HG03103 (cell line): ENCODE results near the gene OR2V1.
"Not testable (repeated sequence)": the region's sequence is repeated elsewhere in the genome, so short reads cannot be mapped to it uniquely, and the experiment has no call there.

Source experiments
- ATAC-seq: cut with Tn5 transposase; IDR thresholded peaks from one replicate; pipeline ENCODE4 v1.9.1; 2021; ENCODE audit warnings: low read depth; ENCODE audit not compliant: unreplicated experiment

The OR2V1 gene

GRCh38 chr5:181104606-181105390 lies 26.2 kb downstream of the OR2V1 start:
- not testable (repeated sequence) for ATAC-seq

DNA sequence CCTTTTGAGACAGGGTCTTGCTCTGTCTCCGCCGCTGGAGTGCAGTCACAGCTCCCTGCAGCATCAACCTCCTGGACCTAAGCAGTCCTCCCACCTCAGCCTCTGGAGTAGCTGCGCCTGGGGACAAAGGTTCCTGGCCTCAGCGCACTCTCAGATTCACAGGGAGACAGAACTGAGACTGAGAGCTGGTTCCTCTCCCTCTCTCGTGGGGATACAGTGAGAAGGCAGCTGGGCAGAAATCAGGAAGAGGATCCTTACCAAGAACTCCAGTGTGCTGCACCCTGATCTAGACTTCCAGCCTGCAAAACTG lies 26.8 kb downstream of the OR2V1 start:
- not testable (repeated sequence) for ATAC-seq

GRCh38 chr5:181101930-181102674 lies 28.9 kb downstream of the OR2V1 start:
- not testable (repeated sequence) for ATAC-seq

- not testable (repeated sequence) for ATAC-seq
Observed at GRCh38 chr5:181101030-181101641, 29.8 kb downstream of the OR2V1 start.

GRCh38 chr5:181100121-181100875 lies 30.7 kb downstream of the OR2V1 start:
- no peak for ATAC-seq

DNA sequence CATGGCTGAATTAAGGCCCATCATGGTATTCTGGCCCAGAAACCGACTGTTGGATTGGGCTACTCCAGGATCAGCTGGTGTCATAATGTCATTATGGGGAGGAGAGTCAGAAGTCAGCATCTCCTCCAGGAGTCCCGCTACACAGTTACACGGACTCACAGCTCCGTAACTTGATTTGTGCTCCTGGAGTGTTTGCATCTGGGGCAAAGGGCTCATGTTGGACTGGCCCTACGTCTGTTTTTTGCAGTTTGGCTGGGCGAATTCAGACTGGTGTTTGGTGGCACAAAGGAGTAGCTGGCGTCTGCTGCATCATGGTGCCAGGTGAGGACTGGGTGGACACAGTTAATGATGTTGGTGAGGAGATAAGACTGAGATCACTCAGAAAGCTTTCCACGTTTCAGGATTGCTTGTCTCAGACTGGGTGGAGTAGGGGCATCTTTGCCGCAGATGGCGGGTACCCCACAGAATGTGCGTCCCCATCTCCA lies 31.3 kb downstream of the OR2V1 start:
- no peak for ATAC-seq

GRCh38 chr5:181098762-181099601 lies 32.0 kb downstream of the OR2V1 start:
- ATAC-seq, result no peak

DNA sequence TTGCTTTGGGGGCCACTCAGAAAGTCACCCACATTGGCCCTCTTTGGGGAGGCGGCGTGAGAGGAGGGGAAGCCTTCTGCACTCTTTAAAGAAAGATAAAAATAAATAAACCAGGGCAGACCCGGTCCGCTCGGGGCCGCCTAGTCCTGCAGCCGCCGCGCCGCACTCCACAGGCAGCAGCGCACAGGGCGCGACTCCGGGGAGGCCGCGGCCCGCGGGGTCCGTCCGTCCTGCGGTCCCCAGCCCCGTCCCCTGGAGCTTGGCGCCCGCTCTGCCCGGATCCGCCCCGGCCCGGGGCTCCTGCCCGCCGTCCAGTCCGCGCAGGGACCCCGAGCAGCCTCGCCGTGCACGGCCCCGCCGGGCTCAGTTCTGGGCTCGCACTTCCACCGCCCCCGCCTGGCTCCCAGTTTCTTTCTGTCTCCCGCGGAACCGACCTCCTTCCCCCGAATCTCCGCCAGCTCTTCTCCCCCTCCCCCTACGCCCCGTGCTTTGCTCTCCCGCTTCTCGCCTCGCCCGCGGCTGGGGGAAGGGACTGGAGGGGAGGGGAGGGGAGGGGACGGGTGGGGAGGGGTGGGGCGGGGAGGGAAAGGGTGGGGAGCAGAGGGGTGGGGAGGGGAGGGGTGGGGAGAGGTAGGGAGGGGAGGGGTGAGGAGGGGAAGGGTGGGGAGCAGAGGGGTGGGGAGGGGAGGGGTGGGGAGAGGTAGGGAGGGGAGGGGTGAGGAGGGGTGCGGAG lies 33.0 kb downstream of the OR2V1 start:
- ATAC-seq, result not testable (repeated sequence)

DNA sequence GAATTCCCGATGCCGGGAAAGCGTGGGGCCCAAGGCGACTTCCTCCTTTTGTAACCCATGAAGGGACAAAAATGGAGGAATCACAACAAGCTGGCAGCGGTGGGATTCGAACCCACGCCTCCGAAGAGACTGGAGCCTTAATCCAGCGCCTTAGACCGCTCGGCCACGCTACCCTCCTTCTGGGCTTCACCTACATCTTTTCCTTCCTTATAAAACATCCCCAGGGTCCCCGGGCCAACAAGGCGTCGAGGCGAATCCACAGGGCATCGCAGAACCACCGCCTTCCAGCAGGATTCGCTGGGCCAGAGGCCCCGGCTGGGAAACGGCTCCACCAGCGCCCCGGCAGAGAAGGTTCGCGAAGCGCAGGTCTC lies 33.6 kb downstream of the OR2V1 start:
- not testable (repeated sequence) for ATAC-seq

- not testable (repeated sequence) for ATAC-seq
Observed at GRCh38 chr5:181096721-181097382, 34.1 kb downstream of the OR2V1 start.

DNA sequence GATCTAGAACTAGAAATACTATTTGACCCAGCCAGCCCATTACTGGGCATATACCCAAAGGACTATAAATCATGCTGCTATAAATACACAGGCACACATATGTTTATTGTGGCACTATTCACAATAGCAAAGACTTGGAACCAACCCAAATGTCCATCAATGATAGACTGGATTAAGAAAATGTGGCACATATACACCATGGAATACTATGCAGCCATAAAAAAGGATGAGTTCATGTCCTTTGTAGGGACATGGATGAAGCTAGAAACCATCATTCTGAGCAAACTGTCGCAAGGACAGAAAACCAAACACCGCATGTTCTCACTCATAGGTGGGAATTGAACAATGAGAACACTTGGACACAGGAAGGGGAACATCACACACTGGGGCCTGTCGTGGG lies 35.8 kb downstream of the OR2V1 start:
- not testable (repeated sequence) for ATAC-seq

GRCh38 chr5:181092428-181092827 lies 38.5 kb downstream of the OR2V1 start:
- ATAC-seq, result no peak

GRCh38 chr5:181088289-181088688 lies 42.7 kb downstream of the OR2V1 start:
- ATAC-seq, result no peak

GRCh38 chr5:181087309-181087708 lies 43.7 kb downstream of the OR2V1 start:
- ATAC-seq, result no peak

DNA sequence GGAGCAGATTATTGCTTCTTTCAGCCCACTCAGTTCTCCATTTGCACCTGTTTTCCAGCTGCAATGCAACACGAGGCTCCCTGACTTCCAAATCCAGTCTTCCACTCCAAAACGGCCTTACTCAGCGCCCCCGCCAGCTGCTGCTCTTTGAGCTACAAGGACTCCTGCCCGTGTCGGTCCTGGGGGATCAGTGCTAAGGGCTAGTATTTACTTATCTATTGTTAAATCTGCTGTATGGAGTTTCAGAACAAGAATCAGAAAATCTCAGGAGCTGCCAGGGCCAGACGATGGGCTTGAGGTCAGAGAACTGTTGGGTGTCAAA lies 44.1 kb downstream of the OR2V1 start:
- ATAC-seq, result no peak

DNA sequence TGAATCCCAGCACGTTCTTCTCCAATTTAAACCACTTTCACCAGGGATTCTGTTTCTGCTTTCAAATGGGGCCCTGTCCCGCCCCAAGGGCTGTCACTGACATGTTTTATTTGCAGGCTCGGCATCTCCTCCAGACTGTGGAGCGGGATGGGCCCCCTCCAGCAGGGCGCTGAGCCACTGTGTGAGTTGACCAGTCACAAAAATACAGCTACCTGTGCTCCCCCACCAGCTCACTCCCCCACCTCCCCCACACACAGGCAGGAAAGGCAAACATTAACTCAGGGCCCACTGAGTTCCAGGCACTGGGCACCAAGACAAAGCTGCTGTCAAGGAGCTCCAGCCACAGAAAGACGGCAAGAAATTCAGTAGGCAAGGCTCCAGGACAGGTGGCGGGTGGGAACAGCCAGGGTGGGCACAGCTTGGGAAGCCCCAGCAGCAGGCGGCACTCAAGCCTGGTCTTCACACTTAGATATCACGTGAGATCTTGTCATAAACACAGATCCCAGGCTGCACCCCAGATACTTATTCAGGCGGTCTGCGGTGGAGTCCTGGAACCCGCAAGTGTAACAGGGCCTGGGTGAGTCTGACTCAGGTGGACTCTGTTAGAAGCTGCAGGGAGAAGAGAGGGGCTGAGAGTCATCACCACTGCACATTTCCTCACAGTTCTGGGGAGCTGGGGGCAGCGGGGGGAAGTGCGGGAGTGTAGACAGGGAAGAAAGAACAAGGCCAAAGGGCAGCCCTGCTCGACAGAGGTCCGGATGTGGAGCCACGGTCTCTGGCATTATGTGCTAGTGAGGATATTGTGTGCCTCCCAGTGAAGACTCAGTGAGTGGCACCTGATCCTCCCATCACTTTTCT lies 44.7 kb downstream of the OR2V1 start:
- ATAC-seq, result no peak

DNA sequence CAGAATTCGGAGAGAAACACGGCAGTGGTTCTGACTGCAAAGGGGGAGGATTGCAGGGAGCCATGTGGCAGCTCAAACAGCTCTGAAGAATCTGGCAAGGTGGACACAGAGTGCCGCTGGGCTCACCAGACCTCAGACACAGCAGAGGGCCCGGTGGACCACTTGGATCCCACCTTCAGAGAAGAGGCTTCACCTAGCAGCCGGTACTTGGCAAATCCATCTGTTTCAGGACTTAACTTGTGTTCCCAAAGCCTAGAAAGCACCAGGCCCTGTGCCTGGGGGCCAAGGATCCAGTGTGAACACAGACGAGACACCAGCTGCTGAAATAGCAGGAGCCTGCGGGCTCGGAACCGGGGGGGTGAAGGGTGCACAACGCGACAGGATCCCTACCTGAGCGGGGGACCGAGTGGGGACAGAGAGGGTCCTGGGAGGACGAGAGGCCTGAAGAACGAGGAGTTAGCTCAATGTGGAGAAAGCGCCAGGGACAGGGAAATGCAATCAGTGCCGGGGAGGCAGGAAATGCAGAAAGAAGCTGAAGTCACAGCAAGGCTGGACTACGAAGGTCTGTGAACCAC lies 46.3 kb downstream of the OR2V1 start:
- no peak for ATAC-seq

DNA sequence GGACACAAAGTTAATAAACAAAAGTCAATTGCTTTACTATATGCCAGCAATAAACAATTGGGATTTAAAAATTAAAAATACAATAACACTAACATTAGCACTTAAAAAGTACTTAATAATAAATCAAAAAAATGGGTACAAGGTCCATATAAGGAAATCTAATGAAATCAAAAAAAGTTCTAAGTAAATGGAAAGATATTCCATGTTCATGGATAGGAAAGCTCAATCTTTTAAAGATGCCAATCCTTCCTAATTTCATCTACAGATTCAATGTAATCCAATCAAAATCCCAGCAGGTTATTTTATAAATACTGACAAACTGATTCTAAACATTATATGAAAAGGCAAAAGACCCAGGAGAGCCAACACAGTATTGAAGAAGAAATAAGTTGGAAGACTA lies 49.0 kb downstream of the OR2V1 start:
- ATAC-seq, result no peak
